ENCODE measurements around the gene THOC6.

DNA sequence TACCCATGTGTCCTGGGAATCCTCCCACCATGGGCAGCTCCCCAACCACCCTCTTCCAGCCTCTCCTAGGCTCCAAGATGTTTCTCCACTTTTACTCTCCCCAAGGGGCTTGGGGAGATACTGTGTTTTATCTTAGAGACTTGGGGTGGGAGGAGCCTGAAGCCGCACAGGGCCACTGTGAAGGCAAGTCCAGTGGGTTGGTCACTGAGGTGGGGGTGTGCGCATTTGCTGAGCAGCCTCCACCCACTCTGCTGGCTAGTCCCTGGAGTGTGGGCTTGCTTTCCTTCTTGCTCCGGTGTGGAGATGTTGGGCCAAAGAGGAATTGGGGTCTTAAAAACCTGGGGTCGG, 15.2 kb upstream of the THOC6 start:
- TF ChIP-seq GATA3 (IDR thresholded peaks at IDR 0.05; ENCODE audit: low read depth, low read length) = no peak
- no peak for TF ChIP-seq GATA2 (IDR thresholded peaks at IDR 0.05; ENCODE audit: low read depth, low read length)
